Endothelial cell of umbilical vein (primary cell): ENCODE results near the gene DET1. TPM values are rescaled to one million over a fixed set of nuclear protein-coding genes. Genes with fewer than 3 reads are reported as not detected.
A peak's percentile ranks its signal among the peaks of the same experiment; 100 is the strongest.

Source experiments
- Bru-seq: library from RNA; stranded (reverse); fragments of 400-500 nt; gene quantifications from one replicate; lab custom pipeline; 2021; lab: Mats Ljungman, UMichigan
- BruChase-seq, 2 experiments: library from RNA; stranded (reverse); fragments of 400-500 nt; gene quantifications; one replicate each; lab custom pipeline; 2021; lab: Mats Ljungman, UMichigan
- BruUV-seq: library from RNA; stranded (reverse); fragments of 400-500 nt; replicated peaks from 2 replicates; lab custom pipeline; 2021; lab: Mats Ljungman, UMichigan
- CTCF ChIA-PET: fragments of 300-600, 350-600 bp; sonication (Branson Sonifier 250); formaldehyde crosslinking; loops from one replicate; lab custom pipeline; 2021; ENCODE audit warnings: antibody characterized with exemption, inconsistent platforms; lab: Charles Lee
- POLR2A ChIA-PET: fragments of 300-600, 350-600 bp; sonication (Branson Sonifier 250); formaldehyde crosslinking; loops from one replicate; lab custom pipeline; 2021; ENCODE audit warnings: antibody characterized with exemption, inconsistent platforms; lab: Charles Lee
- DNase-seq: peaks from one replicate; pipeline ENCODE4 v3.0.0-alpha.2; 2011; ENCODE audit warnings: low read depth, low spot score
- FAIRE-seq: peaks from 2 replicates; lab custom pipeline; 2011; peaks lifted over from hg19 to GRCh38; lab: Jason Lieb, UNC
- H2AFZ ChIP-seq: 2 replicates; pipeline ENCODE4 v1.6.0; 2012; ENCODE audit warnings: low read depth, low read length, control low read depth, inconsistent platforms
- H3K27ac ChIP-seq: 2 replicates; pipeline ENCODE4 v1.5.1; 2011; ENCODE audit warnings: low read depth, mild to moderate bottlenecking, control low read depth, low read length, moderate library complexity; ENCODE audit not compliant: insufficient read depth
- H3K27me3 ChIP-seq, 2 experiments: 2 replicates each; pipeline versions ENCODE4 v1.6.0 to v1.6.1; 2011; ENCODE audit warnings: low read length in 2 of 2, mixed read lengths in 1 of 2; ENCODE audit not compliant: control insufficient read depth in 2 of 2, insufficient read depth in 2 of 2
- H3K36me3 ChIP-seq, 2 experiments: 2 replicates in 1 of 2; 3 replicates in 1 of 2; pipeline ENCODE4 v1.5.1; 2011; ENCODE audit warnings: low read length in 2 of 2, mild to moderate bottlenecking in 1 of 2, moderate library complexity in 1 of 2; ENCODE audit not compliant: control insufficient read depth in 2 of 2, insufficient read depth in 2 of 2; ENCODE audit errors: extremely low read depth in 1 of 2
- H3K4me1 ChIP-seq: 3 replicates; pipeline ENCODE4 v1.5.1; 2011; ENCODE audit warnings: mild to moderate bottlenecking, low read length; ENCODE audit not compliant: control insufficient read depth, insufficient read depth; ENCODE audit errors: extremely low read depth
- H3K4me2 ChIP-seq: 2 replicates; pipeline ENCODE4 v1.6.1; 2011; ENCODE audit warnings: low read length, control low read depth, mixed read lengths; ENCODE audit not compliant: insufficient read depth
- H3K4me3 ChIP-seq, 3 experiments: fragments of 200-600 bp in 1 of 3; sonication (generic), shearing (Covaris generic) in 1 of 3; replicated peaks in 1 of 3; 2 replicates each; pipeline ENCODE4 v1.5.1; 2011 to 2016; ENCODE audit warnings: control low read depth in 3 of 3, low read length in 3 of 3, mild to moderate bottlenecking in 2 of 3, inconsistent platforms in 1 of 3, low read depth in 1 of 3, moderate library complexity in 1 of 3; ENCODE audit not compliant: insufficient read depth in 1 of 3
- H3K79me2 ChIP-seq: 2 replicates; pipeline ENCODE4 v1.6.0; 2012; ENCODE audit warnings: low read length, inconsistent platforms; ENCODE audit not compliant: control insufficient read depth, insufficient read depth
- H3K9ac ChIP-seq: replicated peaks from 2 replicates; pipeline ENCODE3; 2011; ENCODE audit warnings: low read length, control low read depth; ENCODE audit not compliant: insufficient read depth; ENCODE audit errors: extremely low read depth
- H3K9me1 ChIP-seq: replicated peaks from 3 replicates; pipeline ENCODE4 v1.6.0; 2011; ENCODE audit warnings: mild to moderate bottlenecking, low read length; ENCODE audit not compliant: control insufficient read depth, insufficient read depth; ENCODE audit errors: extremely low read depth
- H3K9me3 ChIP-seq: replicated peaks from 2 replicates; pipeline ENCODE4 v1.5.1; 2012; ENCODE audit warnings: low read length, inconsistent platforms; ENCODE audit not compliant: control insufficient read depth, insufficient read depth
- H4K20me1 ChIP-seq: replicated peaks from 2 replicates; pipeline ENCODE3; 2011; ENCODE audit warnings: mild to moderate bottlenecking, low read length; ENCODE audit not compliant: control insufficient read depth, insufficient read depth; ENCODE audit errors: extremely low read depth
- CTCF ChIP-seq, 2 donors: IDR thresholded peaks; 1 replicate in 1 of 2; 2 replicates in 1 of 2; pipeline ENCODE4 v1.5.1; 2011; ENCODE audit warnings: low read length in 2 of 2, mild to moderate bottlenecking in 2 of 2, moderate library complexity in 2 of 2, control low read depth in 1 of 2, inconsistent platforms in 1 of 2, low read depth in 1 of 2; ENCODE audit not compliant: insufficient read depth in 1 of 2; ENCODE audit errors: extremely low read depth in 1 of 2
- EZH2 ChIP-seq: IDR thresholded peaks from 2 replicates; pipeline ENCODE4 v1.6.1; 2012; ENCODE audit warnings: borderline replicate concordance, low read depth, mild to moderate bottlenecking, moderate library complexity, low read length, inconsistent platforms; ENCODE audit not compliant: severe bottlenecking
- FOS ChIP-seq: IDR thresholded peaks from 2 replicates; pipeline ENCODE4 v1.6.1; 2011; ENCODE audit warnings: mild to moderate bottlenecking, low read length, moderate library complexity, borderline replicate concordance; ENCODE audit not compliant: insufficient read depth
- GATA2 ChIP-seq: IDR thresholded peaks from 2 replicates; pipeline ENCODE4 v1.7.0; 2011; ENCODE audit warnings: low read depth, mild to moderate bottlenecking, moderate library complexity, mixed read lengths, low read length; ENCODE audit not compliant: insufficient read length, insufficient read depth
- JUN ChIP-seq: IDR thresholded peaks from 2 replicates; pipeline ENCODE4 v1.6.1; 2011; ENCODE audit warnings: borderline replicate concordance, low read depth; ENCODE audit not compliant: insufficient read length, insufficient read depth
- MAX ChIP-seq: IDR thresholded peaks from 2 replicates; pipeline ENCODE4 v1.6.1; 2011; ENCODE audit not compliant: insufficient read depth, insufficient read length
- MYC ChIP-seq: IDR thresholded peaks from one replicate; pipeline ENCODE4 v1.6.1; 2011; ENCODE audit warnings: mild to moderate bottlenecking, low read depth, low read length
- POLR2A ChIP-seq: IDR thresholded peaks from 2 replicates; pipeline ENCODE4 v1.6.1; 2012; ENCODE audit warnings: low read depth, mild to moderate bottlenecking, control low read depth, low read length
- POLR2AphosphoS5 ChIP-seq: IDR thresholded peaks from 2 replicates; pipeline ENCODE4 v1.6.1; 2012; ENCODE audit warnings: low read depth, mild to moderate bottlenecking, control low read depth, low read length, moderate library complexity; ENCODE audit not compliant: insufficient read depth
- dilution Hi-C: fragments of 300-500 bp; cut with MboI; formaldehyde crosslinking; loops from one replicate; pipeline ENCODE4 v1.15.0; 2019; ENCODE audit warnings: low sequenced_read_pairs; ENCODE audit not compliant: extremely low pct_ligation_motif_present
- intact Hi-C: fragments of 100-400 bp; cut with micrococcal nuclease; formaldehyde crosslinking; loops from one replicate; pipeline ENCODE4 v1.10.0; 2022
- long read RNA-seq: library from polyadenylated mRNA; stranded (forward); transcript quantifications from one replicate; pipeline ENCODE4 v2.0.0, GENCODE V29; 2021
- polyA minus RNA-seq, 3 experiments: library from RNA; depleted of rRNA, polyadenylated mRNA; stranded (reverse); fragments of >200 nt; gene quantifications; 1 replicate in 1 of 3; 2 replicates in 2 of 3; pipeline ENCODE4 v1.2.3, GENCODE V29; 2011
- polyA plus RNA-seq, 4 experiments: library from polyadenylated mRNA; depleted of rRNA in 3 of 4; stranded (reverse) in 3 of 4; unstranded in 1 of 4; fragments of >200 nt; gene quantifications; 2 replicates each; pipeline versions ENCODE4 v1.2.1 to v1.2.3, GENCODE V29; 2011 to 2012; ENCODE audit warnings: missing spikeins in 1 of 4
- total RNA-seq: library from RNA; stranded (reverse); gene quantifications from 2 replicates; pipeline ENCODE4 v1.2.3, GENCODE V29; 2021

DET1 gene
- 5.1 and 5.2 TPM in 2 replicates for total RNA-seq
- polyA plus RNA-seq, result 5.5 and 5.6 TPM in 2 replicates
- polyA plus RNA-seq (2011; cell fraction: cytosol; rRNA removed), result 3.6 and 4.0 TPM in 2 replicates
- 7.0 and 7.9 TPM in 2 replicates for polyA plus RNA-seq (2011; cell fraction: nucleus; rRNA removed)
- polyA plus RNA-seq (2012), result 1.8 and 3.2 TPM in 2 replicates
- 8.8 and 10.5 TPM in 2 replicates for polyA minus RNA-seq
- not detected for polyA minus RNA-seq (2011; cell fraction: cytosol; rRNA and poly(A)+ RNA removed)
- 6.6 and 9.5 TPM in 2 replicates for polyA minus RNA-seq (2011; cell fraction: nucleus; rRNA and poly(A)+ RNA removed)
- Bru-seq, nascent RNA, result percentile 57 among the genes with signal in this experiment
- BruChase-seq, experiment 1, labeled RNA remaining after a 6-hour chase, result percentile 49 among the genes with signal in this experiment
- BruChase-seq, experiment 2, labeled RNA remaining after a 2-hour chase, result percentile 55 among the genes with signal in this experiment
- long read RNA-seq, partial matches to known transcripts, result 0 of 8 reads
- long read RNA-seq, other reads (novel, unspliced or antisense), result 3 of 8 reads

GRCh38 chr15:88546248-88547129 lies at the start of gene DET1:
Gene DET1 (minus strand): TSS chr15:88546681. CDS start chr15:88531705, 14,976 bp downstream.
- Histone ChIP-seq H3K9me1 (no peaks in the 10 kb centered on the region), H3K36me3 (no peaks in the 10 kb centered on the region), H3K4me1 (no peaks in the 10 kb centered on the region), H3K27ac (peak within 1 kb of the TSS; percentile 27), H3K79me2 (no peaks in the 10 kb centered on the region), H3K4me2 (peak within 1 kb of the TSS; percentile 54), H2AFZ (peak within 1 kb of the TSS; percentile 96), H3K9me3 (no peaks in the 10 kb centered on the region), H3K27me3 (no peaks in the 10 kb centered on the region), H3K4me3 (peak within 1 kb of the TSS; percentile 44 to 87 (median 74)), H4K20me1 (no peaks in the 10 kb centered on the region), H3K9ac (peak within 1 kb of the TSS; percentile 78)
- POLR2A ChIA-PET, result no interaction called here
- TSS peak; percentile 75 for BruUV-seq
- dilution Hi-C loops, result no loop called here
- intact Hi-C loops, result loop anchor here (1.0 to 2.0 kb wide), 2 partner anchors 74 to 79 kb away; partner anchors contain the start of genes AEN, MRPL46 and MRPS11
- CTCF ChIA-PET, result no interaction called here
- peak; percentile 95 for DNase-seq
- TF ChIP-seq GATA2 (no peak), MAX (peak; percentile 15), MYC (no peak), JUN (no peak), FOS (no peak), POLR2A (peak; percentile 47), POLR2AphosphoS5 (no peak), CTCF (IDR thresholded peaks at IDR 0.05; ENCODE audit: extremely low read depth in 1 of 2, insufficient read depth in 1 of 2, low read depth in 1 of 2, low read length in 2 of 2) (peak; percentile 82 to 87), EZH2 (no peak)
- peak; percentile 99 for FAIRE-seq
